HepG2 (cell line): Measurements from ENCODE around the gene TIMM23. TPM values are rescaled to one million over a fixed set of nuclear protein-coding genes. Genes with fewer than 3 reads are reported as not detected.

ENCODE experiments used
- CC2D1A ChIP-seq: sonication (generic); formaldehyde crosslinking; IDR thresholded peaks from 2 replicates; pipeline ENCODE4 v1.8.1; 2023; ENCODE audit warnings: mild to moderate bottlenecking, missing genetic modification reagents
- ESRRA ChIP-seq: sonication (generic); formaldehyde crosslinking; IDR thresholded peaks from 2 replicates; pipeline ENCODE4 v1.5.1; 2020; ENCODE audit warnings: mild to moderate bottlenecking, low read depth, missing genetic modification reagents
- FOSL1 ChIP-seq: sonication (generic); formaldehyde crosslinking; IDR thresholded peaks from 2 replicates; pipeline ENCODE4 v1.9.0; 2021; ENCODE audit warnings: missing genetic modification reagents, borderline replicate concordance
- FOXA3 ChIP-seq: IDR thresholded peaks from 2 replicates; pipeline ENCODE4 v1.6.1; 2016; ENCODE audit warnings: missing genetic modification reagents, missing compliant biosample characterization
- HDAC2 ChIP-seq: sonication (generic); formaldehyde crosslinking; IDR thresholded peaks from 2 replicates; pipeline ENCODE4 v1.4.0; 2020; ENCODE audit warnings: missing genetic modification reagents
- HMGXB4 ChIP-seq, 2 experiments: sonication (generic) in 1 of 2; formaldehyde crosslinking in 1 of 2; IDR thresholded peaks; 2 replicates each; pipeline versions ENCODE4 v1.4.0 to v1.6.1; 2018 to 2020; ENCODE audit warnings: missing genetic modification reagents in 2 of 2, borderline replicate concordance in 1 of 2, low read depth in 1 of 2, mild to moderate bottlenecking in 1 of 2, missing biosample characterization in 1 of 2
- KDM4B ChIP-seq: sonication (generic); formaldehyde crosslinking; IDR thresholded peaks from 2 replicates; pipeline ENCODE4 v1.4.0; 2020; ENCODE audit warnings: missing genetic modification reagents
- KDM6A ChIP-seq: IDR thresholded peaks from 2 replicates; pipeline ENCODE4 v1.6.1; 2016; ENCODE audit warnings: low read depth
- NONO ChIP-seq, 2 experiments: fragments of 450-650 bp in 1 of 2; sonication (generic) in 1 of 2; formaldehyde crosslinking in 1 of 2; IDR thresholded peaks in 1 of 2; conservative IDR thresholded peaks in 1 of 2; 2 replicates each; pipeline versions ENCODE4 v1.6.1 to v1.8.0; 2017 to 2022; ENCODE audit warnings: mild to moderate bottlenecking in 1 of 2, missing genetic modification reagents in 1 of 2, moderate library complexity in 1 of 2
- PCBP1 ChIP-seq: fragments of 200-400 bp; formaldehyde crosslinking; IDR thresholded peaks from 2 replicates; pipeline ENCODE4 v1.6.1; 2017; ENCODE audit warnings: mild to moderate bottlenecking, low read depth, low read length, borderline replicate concordance
- POGZ ChIP-seq: sonication (generic); formaldehyde crosslinking; IDR thresholded peaks from 2 replicates; pipeline ENCODE4 v1.4.0; 2020; ENCODE audit warnings: mild to moderate bottlenecking, missing genetic modification reagents
- SOX5 ChIP-seq: IDR thresholded peaks from 2 replicates; pipeline ENCODE4 v1.6.1; 2016; ENCODE audit warnings: borderline replicate concordance
- TBX3 ChIP-seq: fragments of 450-650 bp; IDR thresholded peaks from 2 replicates; pipeline ENCODE4 v1.6.1; 2017; ENCODE audit warnings: antibody characterized with exemption, mild to moderate bottlenecking, inconsistent platforms, borderline replicate concordance
- TFAP4 ChIP-seq: sonication (generic); IDR thresholded peaks from 2 replicates; pipeline ENCODE4 v1.6.1; 2016; ENCODE audit warnings: low read depth, borderline replicate concordance
- ZFY ChIP-seq: sonication (generic); formaldehyde crosslinking; IDR thresholded peaks from 2 replicates; pipeline ENCODE4 v1.4.0; 2020; ENCODE audit warnings: missing genetic modification reagents
- ZKSCAN5 ChIP-seq: sonication (generic); formaldehyde crosslinking; IDR thresholded peaks from 2 replicates; pipeline ENCODE4 v1.5.1; 2020; ENCODE audit warnings: mild to moderate bottlenecking, missing genetic modification reagents
- ZMYM3 ChIP-seq: sonication (generic); formaldehyde crosslinking; IDR thresholded peaks from 2 replicates; pipeline ENCODE4 v1.5.1; 2020; ENCODE audit warnings: mild to moderate bottlenecking, missing genetic modification reagents
- ZNF10 ChIP-seq: sonication (generic); formaldehyde crosslinking; IDR thresholded peaks from 2 replicates; pipeline ENCODE4 v1.4.0; 2020; ENCODE audit warnings: mild to moderate bottlenecking, low read depth, missing genetic modification reagents, borderline replicate concordance
- ZNF367 ChIP-seq: sonication (generic); formaldehyde crosslinking; IDR thresholded peaks from 2 replicates; pipeline ENCODE4 v1.4.0; 2020; ENCODE audit warnings: missing genetic modification reagents, borderline replicate concordance
- ZNF543 ChIP-seq: sonication (generic); formaldehyde crosslinking; IDR thresholded peaks from 2 replicates; pipeline ENCODE4 v1.4.0; 2020; ENCODE audit warnings: mild to moderate bottlenecking, missing genetic modification reagents
- ZNF614 ChIP-seq: IDR thresholded peaks from 2 replicates; pipeline ENCODE4 v1.6.1; 2018; ENCODE audit warnings: missing biosample characterization, missing genetic modification reagents, inconsistent platforms, borderline replicate concordance
- ZNF710 ChIP-seq: sonication (generic); formaldehyde crosslinking; IDR thresholded peaks from 2 replicates; pipeline ENCODE4 v1.5.0; 2020; ENCODE audit warnings: mild to moderate bottlenecking, missing genetic modification reagents, borderline replicate concordance
- ZNF749 ChIP-seq: sonication (generic); formaldehyde crosslinking; IDR thresholded peaks from 2 replicates; pipeline ENCODE4 v1.8.0; 2022; ENCODE audit warnings: mild to moderate bottlenecking, missing genetic modification reagents, moderate library complexity, borderline replicate concordance
- ZSCAN30 ChIP-seq: sonication (generic); formaldehyde crosslinking; IDR thresholded peaks from 2 replicates; pipeline ENCODE4 v1.5.0; 2020; ENCODE audit warnings: mild to moderate bottlenecking, missing genetic modification reagents
- polyA plus RNA-seq, 8 experiments: library from polyadenylated mRNA; depleted of rRNA in 3 of 8; stranded (reverse) in 7 of 8; unstranded in 1 of 8; fragments of >200 nt; fragmentation: Illumina TruSeq in 4 of 8; extraction: Trizol in 4 of 8; gene quantifications; 2 replicates each; pipeline versions ENCODE4 v1.2.1 to v1.2.3, GENCODE V29; 2011 to 2016; ENCODE audit warnings: low read depth in 4 of 8, missing spikeins in 1 of 8, mixed read lengths in 1 of 8; ENCODE audit not compliant: insufficient read depth in 1 of 8
- total RNA-seq, 5 experiments: library from RNA; depleted of rRNA; stranded (reverse); fragments of >200 nt; fragmentation: Illumina TruSeq; extraction: Trizol; gene quantifications; 2 replicates each; pipeline ENCODE4 v1.2.3, GENCODE V29; 2016; ENCODE audit warnings: low read depth in 1 of 5

The TIMM23 gene
- total and polyA plus RNA-seq, 2 of the 13 experiments (the other 11 are each of a cell fraction or from before 2014, with no cell fraction given): 80.2 to 98.6 TPM

GRCh38 chr10:46035923-46036849 is 63.9 kb downstream of the TIMM23 start (continued):
- TF ChIP-seq ZNF543 (CRISPR knock-in tag): no peak
- TF ChIP-seq ZFY (CRISPR knock-in tag): peak; percentile 44; the same call in 1 of the 2 replicates
- peak; percentile 55; the same call in 1 of the 2 replicates for TF ChIP-seq ZNF614 (CRISPR knock-in tag)
- TF ChIP-seq KDM6A (CRISPR knock-in tag): peak; percentile 42; the same call in 1 of the 2 replicates
- TF ChIP-seq ZSCAN30 (CRISPR knock-in tag): 0 out of 2 replicates have a peak, but pooled peaks have one; percentile 9
- no peak for TF ChIP-seq ZNF749 (CRISPR knock-in tag)
- peak; percentile 63 for TF ChIP-seq SOX5 (CRISPR knock-in tag)
- no peak for TF ChIP-seq FOSL1 (CRISPR knock-in tag)
- no peak for TF ChIP-seq PCBP1
- no peak for TF ChIP-seq ZNF367 (CRISPR knock-in tag)
- peak; percentile 89 for TF ChIP-seq ESRRA
- peak; percentile 54; the same call in 1 of the 2 replicates for TF ChIP-seq TFAP4
- TF ChIP-seq KDM4B (CRISPR knock-in tag): no peak
- TF ChIP-seq HDAC2 (CRISPR knock-in tag): peak; percentile 79
- TF ChIP-seq NONO (IDR thresholded peaks at IDR 0.05): no peak
- TF ChIP-seq NONO (CRISPR knock-in tag; conservative IDR thresholded peaks at IDR 0.05): peak; percentile 61; the same call in 1 of the 2 replicates
- TF ChIP-seq ZMYM3 (CRISPR knock-in tag): peak; percentile 17; the same call in 1 of the 2 replicates
- peak; percentile 84 for TF ChIP-seq FOXA3 (CRISPR knock-in tag)
- no peak for TF ChIP-seq CC2D1A (CRISPR knock-in tag)
- TF ChIP-seq ZNF710 (CRISPR knock-in tag): peak; percentile 97
- peak; percentile 91 for TF ChIP-seq ZKSCAN5
- TF ChIP-seq TBX3: peak; percentile 15; the same call in 1 of the 2 replicates
- TF ChIP-seq POGZ: peak; percentile 83
- 0 out of 4 replicates have a peak, but pooled peaks of 1 of the 2 experiments have one; percentile 35 for TF ChIP-seq HMGXB4 (CRISPR knock-in tag; IDR thresholded peaks at IDR 0.05; ENCODE audit: borderline replicate concordance in 1 of 2, low read depth in 1 of 2)
- no peak for TF ChIP-seq ZNF10
